K562 (cell line): ENCODE results near the gene NOTO. TPM values are rescaled to one million over a fixed set of nuclear protein-coding genes. Genes with fewer than 3 reads are reported as not detected.

ENCODE experiments used
- NR2F6 ChIP-seq: fragments of 450-650 bp; formaldehyde crosslinking; IDR thresholded peaks from 2 replicates; pipeline ENCODE4 v1.4.0; 2020; ENCODE audit warnings: mild to moderate bottlenecking
- SMAD2 ChIP-seq: fragments of 150-350 bp; IDR thresholded peaks from 2 replicates; pipeline ENCODE4 v1.6.1; 2014; ENCODE audit warnings: low read depth, mild to moderate bottlenecking, low read length
- ZZZ3 ChIP-seq: fragments of 450-650 bp; IDR thresholded peaks from 2 replicates; pipeline ENCODE4 v1.6.1; 2016; ENCODE audit warnings: antibody characterized with exemption, mild to moderate bottlenecking, moderate library complexity
- polyA plus RNA-seq, 8 experiments: library from polyadenylated mRNA; depleted of rRNA in 4 of 8; stranded (reverse) in 5 of 8; unstranded in 3 of 8; fragments of >200 nt; fragmentation: Nextera tagmentation in 2 of 8; fragmentation: Illumina TruSeq in 1 of 8; extraction: Ambion mirVana in 2 of 8; extraction: Trizol in 1 of 8; gene quantifications; 2 replicates each; pipeline versions ENCODE4 v1.2.1 to v1.2.3, GENCODE V29; 2011 to 2014; ENCODE audit warnings: inconsistent platforms in 1 of 8, missing spikeins in 1 of 8
- total RNA-seq, 7 experiments: library from RNA; depleted of rRNA in 6 of 7; stranded (reverse); fragments of >200 nt in 6 of 7; fragmentation: Illumina TruSeq in 2 of 7; extraction: Trizol in 2 of 7; gene quantifications; 2 replicates each; pipeline versions ENCODE4 v1.2.1 to v1.2.3, GENCODE V29; 2011 to 2021; ENCODE audit warnings: low replicate concordance in 1 of 7
- TF ChIP-seq, protein P1 (sequence below): fragments of 450-650 bp; IDR thresholded peaks from 2 replicates; pipeline ENCODE4 v1.6.1; 2016; ENCODE audit warnings: mild to moderate bottlenecking, moderate library complexity
- TF ChIP-seq, protein P2 (sequence below): sonication (generic); IDR thresholded peaks from 2 replicates; pipeline ENCODE4 v1.6.1; 2016
- TF ChIP-seq, protein P3 (sequence below): fragments of 450-650 bp; IDR thresholded peaks from 2 replicates; pipeline ENCODE4 v1.6.1; 2016; ENCODE audit warnings: mild to moderate bottlenecking
- TF ChIP-seq, protein P4 (sequence below): sonication (generic); formaldehyde crosslinking; IDR thresholded peaks from 2 replicates; pipeline ENCODE4 v1.8.0; 2022; ENCODE audit warnings: mild to moderate bottlenecking, missing genetic modification reagents

NOTO gene
- total and polyA plus RNA-seq, 9 of the 15 experiments (the other 6 are each of a cell fraction or from before 2014, with no cell fraction given) = not detected

DNA sequence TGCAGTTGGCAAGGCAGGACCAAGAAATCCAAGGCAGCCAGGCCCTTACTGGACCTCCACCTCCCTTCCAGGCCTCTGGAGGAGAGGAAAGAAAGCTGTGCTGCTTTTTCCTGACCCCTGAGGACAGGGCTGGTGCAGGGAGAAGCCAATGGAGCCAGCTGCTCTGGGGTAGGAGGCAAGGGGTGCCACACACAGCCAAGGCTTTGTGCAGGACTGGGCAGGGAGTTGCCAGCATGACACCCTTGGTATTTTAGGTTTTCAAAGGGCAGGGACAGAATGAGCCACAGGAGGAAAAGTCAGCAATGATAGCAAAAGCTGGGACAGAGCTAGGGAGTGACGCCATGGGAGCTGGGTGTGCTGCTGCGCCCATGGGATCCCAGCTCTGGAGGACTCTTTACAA, 54.6 kb downstream of the NOTO start (continued):
- TF ChIP-seq, protein P1, sequence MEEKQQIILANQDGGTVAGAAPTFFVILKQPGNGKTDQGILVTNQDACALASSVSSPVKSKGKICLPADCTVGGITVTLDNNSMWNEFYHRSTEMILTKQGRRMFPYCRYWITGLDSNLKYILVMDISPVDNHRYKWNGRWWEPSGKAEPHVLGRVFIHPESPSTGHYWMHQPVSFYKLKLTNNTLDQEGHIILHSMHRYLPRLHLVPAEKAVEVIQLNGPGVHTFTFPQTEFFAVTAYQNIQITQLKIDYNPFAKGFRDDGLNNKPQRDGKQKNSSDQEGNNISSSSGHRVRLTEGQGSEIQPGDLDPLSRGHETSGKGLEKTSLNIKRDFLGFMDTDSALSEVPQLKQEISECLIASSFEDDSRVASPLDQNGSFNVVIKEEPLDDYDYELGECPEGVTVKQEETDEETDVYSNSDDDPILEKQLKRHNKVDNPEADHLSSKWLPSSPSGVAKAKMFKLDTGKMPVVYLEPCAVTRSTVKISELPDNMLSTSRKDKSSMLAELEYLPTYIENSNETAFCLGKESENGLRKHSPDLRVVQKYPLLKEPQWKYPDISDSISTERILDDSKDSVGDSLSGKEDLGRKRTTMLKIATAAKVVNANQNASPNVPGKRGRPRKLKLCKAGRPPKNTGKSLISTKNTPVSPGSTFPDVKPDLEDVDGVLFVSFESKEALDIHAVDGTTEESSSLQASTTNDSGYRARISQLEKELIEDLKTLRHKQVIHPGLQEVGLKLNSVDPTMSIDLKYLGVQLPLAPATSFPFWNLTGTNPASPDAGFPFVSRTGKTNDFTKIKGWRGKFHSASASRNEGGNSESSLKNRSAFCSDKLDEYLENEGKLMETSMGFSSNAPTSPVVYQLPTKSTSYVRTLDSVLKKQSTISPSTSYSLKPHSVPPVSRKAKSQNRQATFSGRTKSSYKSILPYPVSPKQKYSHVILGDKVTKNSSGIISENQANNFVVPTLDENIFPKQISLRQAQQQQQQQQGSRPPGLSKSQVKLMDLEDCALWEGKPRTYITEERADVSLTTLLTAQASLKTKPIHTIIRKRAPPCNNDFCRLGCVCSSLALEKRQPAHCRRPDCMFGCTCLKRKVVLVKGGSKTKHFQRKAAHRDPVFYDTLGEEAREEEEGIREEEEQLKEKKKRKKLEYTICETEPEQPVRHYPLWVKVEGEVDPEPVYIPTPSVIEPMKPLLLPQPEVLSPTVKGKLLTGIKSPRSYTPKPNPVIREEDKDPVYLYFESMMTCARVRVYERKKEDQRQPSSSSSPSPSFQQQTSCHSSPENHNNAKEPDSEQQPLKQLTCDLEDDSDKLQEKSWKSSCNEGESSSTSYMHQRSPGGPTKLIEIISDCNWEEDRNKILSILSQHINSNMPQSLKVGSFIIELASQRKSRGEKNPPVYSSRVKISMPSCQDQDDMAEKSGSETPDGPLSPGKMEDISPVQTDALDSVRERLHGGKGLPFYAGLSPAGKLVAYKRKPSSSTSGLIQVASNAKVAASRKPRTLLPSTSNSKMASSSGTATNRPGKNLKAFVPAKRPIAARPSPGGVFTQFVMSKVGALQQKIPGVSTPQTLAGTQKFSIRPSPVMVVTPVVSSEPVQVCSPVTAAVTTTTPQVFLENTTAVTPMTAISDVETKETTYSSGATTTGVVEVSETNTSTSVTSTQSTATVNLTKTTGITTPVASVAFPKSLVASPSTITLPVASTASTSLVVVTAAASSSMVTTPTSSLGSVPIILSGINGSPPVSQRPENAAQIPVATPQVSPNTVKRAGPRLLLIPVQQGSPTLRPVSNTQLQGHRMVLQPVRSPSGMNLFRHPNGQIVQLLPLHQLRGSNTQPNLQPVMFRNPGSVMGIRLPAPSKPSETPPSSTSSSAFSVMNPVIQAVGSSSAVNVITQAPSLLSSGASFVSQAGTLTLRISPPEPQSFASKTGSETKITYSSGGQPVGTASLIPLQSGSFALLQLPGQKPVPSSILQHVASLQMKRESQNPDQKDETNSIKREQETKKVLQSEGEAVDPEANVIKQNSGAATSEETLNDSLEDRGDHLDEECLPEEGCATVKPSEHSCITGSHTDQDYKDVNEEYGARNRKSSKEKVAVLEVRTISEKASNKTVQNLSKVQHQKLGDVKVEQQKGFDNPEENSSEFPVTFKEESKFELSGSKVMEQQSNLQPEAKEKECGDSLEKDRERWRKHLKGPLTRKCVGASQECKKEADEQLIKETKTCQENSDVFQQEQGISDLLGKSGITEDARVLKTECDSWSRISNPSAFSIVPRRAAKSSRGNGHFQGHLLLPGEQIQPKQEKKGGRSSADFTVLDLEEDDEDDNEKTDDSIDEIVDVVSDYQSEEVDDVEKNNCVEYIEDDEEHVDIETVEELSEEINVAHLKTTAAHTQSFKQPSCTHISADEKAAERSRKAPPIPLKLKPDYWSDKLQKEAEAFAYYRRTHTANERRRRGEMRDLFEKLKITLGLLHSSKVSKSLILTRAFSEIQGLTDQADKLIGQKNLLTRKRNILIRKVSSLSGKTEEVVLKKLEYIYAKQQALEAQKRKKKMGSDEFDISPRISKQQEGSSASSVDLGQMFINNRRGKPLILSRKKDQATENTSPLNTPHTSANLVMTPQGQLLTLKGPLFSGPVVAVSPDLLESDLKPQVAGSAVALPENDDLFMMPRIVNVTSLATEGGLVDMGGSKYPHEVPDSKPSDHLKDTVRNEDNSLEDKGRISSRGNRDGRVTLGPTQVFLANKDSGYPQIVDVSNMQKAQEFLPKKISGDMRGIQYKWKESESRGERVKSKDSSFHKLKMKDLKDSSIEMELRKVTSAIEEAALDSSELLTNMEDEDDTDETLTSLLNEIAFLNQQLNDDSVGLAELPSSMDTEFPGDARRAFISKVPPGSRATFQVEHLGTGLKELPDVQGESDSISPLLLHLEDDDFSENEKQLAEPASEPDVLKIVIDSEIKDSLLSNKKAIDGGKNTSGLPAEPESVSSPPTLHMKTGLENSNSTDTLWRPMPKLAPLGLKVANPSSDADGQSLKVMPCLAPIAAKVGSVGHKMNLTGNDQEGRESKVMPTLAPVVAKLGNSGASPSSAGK = no peak
- TF ChIP-seq, protein P2, sequence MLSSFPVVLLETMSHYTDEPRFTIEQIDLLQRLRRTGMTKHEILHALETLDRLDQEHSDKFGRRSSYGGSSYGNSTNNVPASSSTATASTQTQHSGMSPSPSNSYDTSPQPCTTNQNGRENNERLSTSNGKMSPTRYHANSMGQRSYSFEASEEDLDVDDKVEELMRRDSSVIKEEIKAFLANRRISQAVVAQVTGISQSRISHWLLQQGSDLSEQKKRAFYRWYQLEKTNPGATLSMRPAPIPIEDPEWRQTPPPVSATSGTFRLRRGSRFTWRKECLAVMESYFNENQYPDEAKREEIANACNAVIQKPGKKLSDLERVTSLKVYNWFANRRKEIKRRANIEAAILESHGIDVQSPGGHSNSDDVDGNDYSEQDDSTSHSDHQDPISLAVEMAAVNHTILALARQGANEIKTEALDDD = no peak
- no peak for TF ChIP-seq ZZZ3
- TF ChIP-seq NR2F6 (CRISPR knock-in tag) = no peak
- TF ChIP-seq, protein P3, sequence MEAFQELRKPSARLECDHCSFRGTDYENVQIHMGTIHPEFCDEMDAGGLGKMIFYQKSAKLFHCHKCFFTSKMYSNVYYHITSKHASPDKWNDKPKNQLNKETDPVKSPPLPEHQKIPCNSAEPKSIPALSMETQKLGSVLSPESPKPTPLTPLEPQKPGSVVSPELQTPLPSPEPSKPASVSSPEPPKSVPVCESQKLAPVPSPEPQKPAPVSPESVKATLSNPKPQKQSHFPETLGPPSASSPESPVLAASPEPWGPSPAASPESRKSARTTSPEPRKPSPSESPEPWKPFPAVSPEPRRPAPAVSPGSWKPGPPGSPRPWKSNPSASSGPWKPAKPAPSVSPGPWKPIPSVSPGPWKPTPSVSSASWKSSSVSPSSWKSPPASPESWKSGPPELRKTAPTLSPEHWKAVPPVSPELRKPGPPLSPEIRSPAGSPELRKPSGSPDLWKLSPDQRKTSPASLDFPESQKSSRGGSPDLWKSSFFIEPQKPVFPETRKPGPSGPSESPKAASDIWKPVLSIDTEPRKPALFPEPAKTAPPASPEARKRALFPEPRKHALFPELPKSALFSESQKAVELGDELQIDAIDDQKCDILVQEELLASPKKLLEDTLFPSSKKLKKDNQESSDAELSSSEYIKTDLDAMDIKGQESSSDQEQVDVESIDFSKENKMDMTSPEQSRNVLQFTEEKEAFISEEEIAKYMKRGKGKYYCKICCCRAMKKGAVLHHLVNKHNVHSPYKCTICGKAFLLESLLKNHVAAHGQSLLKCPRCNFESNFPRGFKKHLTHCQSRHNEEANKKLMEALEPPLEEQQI = no peak
- TF ChIP-seq, protein P4, sequence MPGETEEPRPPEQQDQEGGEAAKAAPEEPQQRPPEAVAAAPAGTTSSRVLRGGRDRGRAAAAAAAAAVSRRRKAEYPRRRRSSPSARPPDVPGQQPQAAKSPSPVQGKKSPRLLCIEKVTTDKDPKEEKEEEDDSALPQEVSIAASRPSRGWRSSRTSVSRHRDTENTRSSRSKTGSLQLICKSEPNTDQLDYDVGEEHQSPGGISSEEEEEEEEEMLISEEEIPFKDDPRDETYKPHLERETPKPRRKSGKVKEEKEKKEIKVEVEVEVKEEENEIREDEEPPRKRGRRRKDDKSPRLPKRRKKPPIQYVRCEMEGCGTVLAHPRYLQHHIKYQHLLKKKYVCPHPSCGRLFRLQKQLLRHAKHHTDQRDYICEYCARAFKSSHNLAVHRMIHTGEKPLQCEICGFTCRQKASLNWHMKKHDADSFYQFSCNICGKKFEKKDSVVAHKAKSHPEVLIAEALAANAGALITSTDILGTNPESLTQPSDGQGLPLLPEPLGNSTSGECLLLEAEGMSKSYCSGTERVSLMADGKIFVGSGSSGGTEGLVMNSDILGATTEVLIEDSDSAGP (CRISPR knock-in tag) = no peak
- no peak for TF ChIP-seq SMAD2
- TF ChIP-seq, all 486 proteins: peak for 0
